LHCN-M2 (cell line): ENCODE data around the gene LRCOL1. TPM values are rescaled to one million over a fixed set of nuclear protein-coding genes. Genes with fewer than 3 reads are reported as not detected.

ENCODE experiments used
- DNase-seq: peaks from one replicate; pipeline ENCODE4 v3.0.0-alpha.2; 2012; ENCODE audit warnings: low read depth
- total RNA-seq: library from RNA; depleted of rRNA; stranded (reverse); fragments of >200 nt; gene quantifications from 2 replicates; pipeline ENCODE4 v1.2.3, GENCODE V29; 2014

LRCOL1 gene
- total RNA-seq, 1 experiment from 2014 or later, result not detected

GRCh38 chr12:132635076-132635955 is 24.9 kb upstream of the LRCOL1 start:
- no peak for DNase-seq

GRCh38 chr12:132634411-132634990 is 24.1 kb upstream of the LRCOL1 start:
- DNase-seq, result no peak

- no peak for DNase-seq
Observed at GRCh38 chr12:132633901-132634300, 23.5 kb upstream of the LRCOL1 start.

GRCh38 chr12:132633398-132633797 is 23.0 kb upstream of the LRCOL1 start:
- DNase-seq, result no peak

DNA sequence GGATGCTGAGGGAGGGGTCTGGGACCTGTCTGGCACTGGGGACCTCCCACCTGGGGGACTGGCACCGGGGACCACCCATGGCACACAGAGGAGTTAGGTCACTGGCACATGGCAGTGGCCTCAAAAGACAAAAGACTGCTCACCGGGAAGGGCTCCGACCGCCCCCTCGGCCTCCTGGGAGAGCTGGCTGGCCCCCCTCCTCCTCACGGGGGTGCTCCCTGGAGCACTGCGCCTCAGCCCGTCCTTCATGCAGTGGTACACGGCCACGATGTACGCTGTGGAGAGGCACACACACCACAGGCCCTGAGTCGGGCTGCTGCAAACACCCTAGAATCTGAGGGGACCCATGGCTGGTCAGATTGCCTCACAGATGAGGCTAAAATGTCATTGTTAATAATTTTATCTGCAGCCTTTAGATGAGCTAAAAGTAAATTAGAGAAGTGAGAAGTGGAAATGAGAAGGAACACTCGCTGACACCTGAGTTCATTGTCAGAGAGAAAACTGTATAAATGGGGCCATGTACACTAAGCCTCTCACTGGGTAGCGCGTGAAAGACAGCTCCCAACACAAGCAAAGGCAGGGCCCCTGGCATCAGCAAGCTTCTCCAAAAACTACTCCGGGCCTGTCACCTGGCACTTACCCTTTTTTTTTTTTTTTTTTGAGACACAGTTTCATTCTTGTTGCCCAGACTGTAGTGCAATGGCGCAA is 22.3 kb upstream of the LRCOL1 start:
- no peak for DNase-seq

GRCh38 chr12:132631666-132632065 is 21.3 kb upstream of the LRCOL1 start:
- DNase-seq, result no peak

DNA sequence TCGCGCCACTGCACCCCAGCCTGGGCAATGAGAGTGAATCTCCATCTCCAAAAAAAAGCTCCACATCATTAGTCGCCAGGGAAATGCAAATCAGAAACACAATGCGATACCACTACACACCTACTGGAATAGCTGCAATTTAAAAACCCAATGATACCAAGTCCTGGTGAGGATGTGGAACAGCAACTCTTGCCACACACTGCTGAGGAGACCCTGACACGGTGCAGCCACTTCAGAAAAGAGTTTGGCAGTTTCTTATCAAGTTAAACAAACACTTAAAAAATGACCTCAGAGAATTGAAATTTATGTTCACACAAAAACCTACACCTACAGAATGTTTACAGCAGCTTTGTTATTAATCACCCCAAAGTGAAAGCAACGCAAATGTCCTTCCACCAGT is 20.3 kb upstream of the LRCOL1 start:
- no peak for DNase-seq

DNA sequence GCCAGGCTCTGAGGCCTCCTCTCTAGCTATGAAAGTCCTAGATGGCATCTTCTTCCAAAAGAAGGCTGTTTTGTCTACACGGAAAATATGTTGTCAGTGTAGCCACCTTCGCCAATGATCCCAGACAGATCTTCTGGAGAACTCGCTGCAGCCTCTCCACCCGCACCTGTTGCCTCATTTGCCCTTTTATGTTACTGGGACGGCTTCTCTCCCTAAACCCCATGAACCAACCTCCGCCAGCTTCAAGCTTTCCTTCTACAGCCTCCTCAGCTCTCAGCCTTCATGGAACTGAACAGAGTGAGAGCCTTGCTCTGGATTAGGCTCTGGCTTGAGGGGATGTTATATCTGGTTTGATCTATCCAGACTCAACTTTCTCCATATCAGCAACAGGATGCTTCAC is 18.9 kb upstream of the LRCOL1 start:
- no peak for DNase-seq

GRCh38 chr12:132625731-132626430 is 15.5 kb upstream of the LRCOL1 start:
- DNase-seq, result no peak

GRCh38 chr12:132624910-132625630 is 14.7 kb upstream of the LRCOL1 start:
- no peak for DNase-seq

- no peak for DNase-seq
Observed at GRCh38 chr12:132624186-132624855, 13.9 kb upstream of the LRCOL1 start.

DNA sequence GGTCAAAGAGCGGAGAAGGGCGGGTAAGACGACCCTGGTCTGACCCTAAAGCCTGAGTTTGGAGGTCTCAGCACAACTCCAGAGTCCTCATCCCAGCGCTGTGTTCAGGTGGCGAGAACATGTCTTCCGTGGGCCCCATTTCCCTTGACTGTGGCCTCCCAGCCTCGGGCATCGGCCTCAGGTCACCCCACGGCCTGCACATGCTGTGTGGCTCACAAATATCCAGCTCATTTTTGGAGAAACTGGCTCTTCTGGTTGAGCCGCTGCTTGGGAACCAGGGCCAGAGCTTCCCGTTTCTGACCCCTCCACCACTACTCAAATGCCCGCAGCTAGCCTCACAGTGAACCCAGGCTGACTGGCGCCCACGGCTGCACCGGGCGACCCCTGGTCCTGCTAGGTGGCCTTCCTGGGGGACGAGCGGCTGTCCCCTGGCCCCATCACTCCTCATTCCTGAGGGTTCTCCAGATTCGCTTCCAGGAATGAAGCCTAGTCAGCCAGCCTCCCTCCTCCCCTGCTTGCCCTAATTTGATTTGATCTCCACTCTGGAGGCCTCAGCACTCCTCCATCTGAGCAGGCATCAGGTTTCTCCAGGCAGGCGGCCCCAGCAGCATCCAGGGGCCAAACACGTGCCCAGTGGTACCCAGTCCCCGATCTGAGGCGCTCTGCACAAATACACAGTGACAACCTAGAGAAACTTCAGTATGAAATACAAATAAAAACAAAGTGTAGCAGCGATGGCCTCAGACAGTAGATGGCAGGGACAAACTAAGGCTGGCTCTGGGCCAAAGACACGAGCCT is 12.9 kb upstream of the LRCOL1 start:
- DNase-seq, result no peak

- peak; percentile 88 for DNase-seq
Observed at GRCh38 chr12:132622437-132623071, 12.2 kb upstream of the LRCOL1 start.

- no peak for DNase-seq
Observed at GRCh38 chr12:132621657-132622435, 11.5 kb upstream of the LRCOL1 start.

DNA sequence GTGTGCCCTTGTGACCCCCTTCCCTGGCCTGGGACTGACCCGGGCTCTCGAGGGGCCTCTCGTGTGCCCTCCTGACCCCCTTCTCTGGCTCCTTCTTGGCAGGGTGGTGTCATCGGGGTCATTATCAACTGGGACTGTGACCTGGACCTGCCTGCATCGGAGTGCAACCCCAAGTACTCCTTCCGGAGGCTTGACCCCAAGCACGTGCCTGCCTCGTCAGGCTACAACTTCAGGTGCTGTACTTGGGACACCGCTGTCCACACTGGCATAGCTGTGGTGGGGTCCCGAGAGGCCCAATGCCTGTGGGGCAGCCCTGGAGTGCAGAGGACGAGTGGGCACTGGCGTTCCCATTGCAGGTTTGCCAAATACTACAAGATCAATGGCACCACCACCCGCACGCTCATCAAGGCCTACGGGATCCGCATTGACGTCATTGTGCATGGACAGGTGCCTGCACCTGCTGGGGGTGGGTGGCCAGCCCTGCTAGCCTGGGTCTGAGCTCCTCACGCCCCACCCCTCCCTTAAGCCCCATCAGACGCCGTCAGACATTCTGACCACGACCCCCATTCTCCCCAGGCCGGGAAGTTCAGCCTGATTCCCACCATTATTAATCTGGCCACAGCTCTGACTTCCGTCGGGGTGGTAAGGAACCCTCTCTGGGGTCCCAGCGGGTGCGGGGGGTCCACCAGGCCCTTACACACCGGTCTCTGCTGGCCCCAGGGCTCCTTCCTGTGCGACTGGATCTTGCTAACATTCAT is 10.7 kb upstream of the LRCOL1 start:
- no peak for DNase-seq

- DNase-seq, result no peak
Observed at GRCh38 chr12:132620113-132620898, 9.9 kb upstream of the LRCOL1 start.
